SK-N-SH (cell line): ENCODE results near the gene SH3PXD2A. TPM values are rescaled to one million over a fixed set of nuclear protein-coding genes. Genes with fewer than 3 reads are reported as not detected.
A peak's percentile ranks its signal among the peaks of the same experiment; 100 is the strongest.

Source experiments
- CTCF ChIA-PET: fragments of 300-600, 350-600 bp; formaldehyde crosslinking; extraction: SDS; loops from one replicate; lab custom pipeline; 2021; lab: Yijun Ruan, JAX
- POLR2A ChIA-PET: fragments of 350-600 bp; sonication (Branson Sonifier 250); formaldehyde crosslinking; extraction: SDS; loops from one replicate; lab custom pipeline; 2020; ENCODE audit warnings: antibody characterized with exemption, inconsistent platforms; lab: Yijun Ruan, JAX
- DNase-seq: peaks from one replicate; pipeline ENCODE4 v3.0.0; 2012
- H2AFZ ChIP-seq: fragments of 200-600 bp; sonication (generic); 2 replicates; pipeline ENCODE4 v1.8.1; 2016; ENCODE audit warnings: antibody characterized with exemption, mild to moderate bottlenecking, low read depth
- H3F3A ChIP-seq: fragments of 200-600 bp; sonication (generic); replicated peaks from 2 replicates; pipeline ENCODE3; 2016; ENCODE audit warnings: antibody characterized with exemption, mild to moderate bottlenecking; ENCODE audit not compliant: insufficient read depth
- H3K27ac ChIP-seq, 2 experiments: fragments of 200-500 bp in 1 of 2; fragments of 200-600 bp in 1 of 2; sonication (Bioruptor generic) in 1 of 2; sonication (generic), shearing (Covaris generic) in 1 of 2; 2 replicates each; pipeline versions ENCODE4 v1.5.1 to v1.6.1; 2014 to 2016; ENCODE audit warnings: low read depth in 2 of 2, inconsistent platforms in 1 of 2, low read length in 1 of 2, mild to moderate bottlenecking in 1 of 2, mixed read lengths in 1 of 2
- H3K27me3 ChIP-seq: fragments of 200-600 bp; sonication (generic), shearing (Covaris generic); 2 replicates; pipeline ENCODE4 v1.6.1; 2016; ENCODE audit warnings: mixed run types; ENCODE audit not compliant: insufficient read depth
- H3K36me3 ChIP-seq, 2 experiments: fragments of 200-500 bp in 1 of 2; fragments of 200-600 bp in 1 of 2; sonication (Bioruptor generic) in 1 of 2; sonication (generic) in 1 of 2; replicated peaks in 1 of 2; 2 replicates each; pipeline versions ENCODE3 to v1.5.1; 2014 to 2016; ENCODE audit warnings: low read length in 1 of 2, mild to moderate bottlenecking in 1 of 2; ENCODE audit not compliant: insufficient read depth in 2 of 2, control insufficient read depth in 1 of 2
- H3K4me1 ChIP-seq, 2 experiments: fragments of 200-500 bp in 1 of 2; fragments of 200-600 bp in 1 of 2; sonication (Bioruptor generic) in 1 of 2; sonication (generic), shearing (Covaris generic) in 1 of 2; 2 replicates each; pipeline versions ENCODE4 v1.5.1 to v1.6.1; 2014 to 2016; ENCODE audit warnings: low read depth in 1 of 2, low read length in 1 of 2, mixed run types in 1 of 2; ENCODE audit not compliant: insufficient read depth in 2 of 2, control insufficient read depth in 1 of 2
- H3K4me2 ChIP-seq: fragments of 200-600 bp; sonication (generic), shearing (Covaris generic); 2 replicates; pipeline ENCODE4 v1.6.1; 2017; ENCODE audit warnings: mixed run types
- H3K4me3 ChIP-seq, 2 experiments: fragments of 200-500 bp in 1 of 2; fragments of 200-600 bp in 1 of 2; sonication (Bioruptor generic) in 1 of 2; sonication (generic), shearing (Covaris generic) in 1 of 2; 2 replicates each; pipeline versions ENCODE4 v1.5.1 to v1.8.1; 2014 to 2016; ENCODE audit warnings: low read depth in 2 of 2, inconsistent platforms in 1 of 2, low read length in 1 of 2, mild to moderate bottlenecking in 1 of 2, mixed read lengths in 1 of 2, moderate library complexity in 1 of 2
- H3K79me2 ChIP-seq: fragments of 200-600 bp; sonication (generic); 2 replicates; pipeline ENCODE4 v1.8.1; 2017; ENCODE audit warnings: mild to moderate bottlenecking; ENCODE audit not compliant: insufficient read depth
- H3K9ac ChIP-seq: fragments of 200-600 bp; sonication (generic); 2 replicates; pipeline ENCODE4 v1.6.1; 2017; ENCODE audit warnings: mixed run types
- H3K9me2 ChIP-seq: fragments of 200-600 bp; sonication (generic); 2 replicates; pipeline ENCODE4 v1.6.1; 2017; ENCODE audit warnings: mixed run types
- H3K9me3 ChIP-seq: fragments of 200-600 bp; sonication (generic); 2 replicates; pipeline ENCODE4 v1.6.1; 2017; ENCODE audit warnings: mixed run types, mild to moderate bottlenecking, moderate library complexity
- H4K20me1 ChIP-seq: fragments of 200-600 bp; sonication (generic); 2 replicates; pipeline ENCODE4 v1.6.1; 2017; ENCODE audit warnings: mild to moderate bottlenecking, mixed run types; ENCODE audit not compliant: insufficient read depth
- EP300 ChIP-seq, 2 experiments: IDR thresholded peaks; 2 replicates each; pipeline versions ENCODE4 v1.4.0 to v1.6.1; 2012; ENCODE audit warnings: borderline replicate concordance in 1 of 2, low read depth in 1 of 2, low read length in 1 of 2
- FOSL2 ChIP-seq: IDR thresholded peaks from 2 replicates; pipeline ENCODE4 v1.4.0; 2012; ENCODE audit warnings: low read depth, mild to moderate bottlenecking, moderate library complexity, borderline replicate concordance
- FOXJ3 ChIP-seq: sonication (generic); formaldehyde crosslinking; IDR thresholded peaks from 2 replicates; pipeline ENCODE4 v1.5.1; 2020; ENCODE audit warnings: mild to moderate bottlenecking, missing genetic modification reagents
- GABPA ChIP-seq: IDR thresholded peaks from 2 replicates; pipeline ENCODE4 v1.4.0; 2012; ENCODE audit warnings: low read depth, mild to moderate bottlenecking
- JUND ChIP-seq: IDR thresholded peaks from 2 replicates; pipeline ENCODE4 v1.4.0; 2012
- MXI1 ChIP-seq: IDR thresholded peaks from 2 replicates; pipeline ENCODE4 v1.6.1; 2012; ENCODE audit warnings: mild to moderate bottlenecking, low read depth, low read length, improper control_type of control experiment
- NFIC ChIP-seq: IDR thresholded peaks from 2 replicates; pipeline ENCODE4 v1.4.0; 2012; ENCODE audit warnings: borderline replicate concordance
- POLR2AphosphoS5 ChIP-seq: IDR thresholded peaks from 2 replicates; pipeline ENCODE4 v1.6.1; 2012; ENCODE audit warnings: low read depth, low read length
- TCF12 ChIP-seq: IDR thresholded peaks from 2 replicates; pipeline ENCODE4 v1.4.0; 2012
- YY1 ChIP-seq: IDR thresholded peaks from 2 replicates; pipeline ENCODE4 v1.4.0; 2012; ENCODE audit warnings: low read depth, mild to moderate bottlenecking
- WGBS: methylation state at CpG from one replicate; pipeline ENCODE4 v1.1.6; 2017; ENCODE audit warnings: low lambda C conversion rate; 5-methylcytosine and 5-hydroxymethylcytosine counted together
- polyA plus RNA-seq, 3 experiments: library from polyadenylated mRNA; depleted of rRNA; stranded (reverse); fragments of >200 nt; gene quantifications; 2 replicates each; pipeline ENCODE4 v1.2.3, GENCODE V29; 2012
- TF ChIP-seq, protein P1 (sequence below): fragments of 150-350 bp; IDR thresholded peaks from 2 replicates; pipeline ENCODE4 v1.6.1; 2017; ENCODE audit warnings: antibody characterized with exemption, low read length, low read depth, borderline replicate concordance
- TF ChIP-seq, protein P2 (sequence below): IDR thresholded peaks from 2 replicates; pipeline ENCODE4; 2012
- TF ChIP-seq, protein P3 (sequence below): IDR thresholded peaks from 2 replicates; pipeline ENCODE4 v1.6.1; 2012; ENCODE audit warnings: mild to moderate bottlenecking, low read depth, low read length, moderate library complexity
- TF ChIP-seq, protein P4 (sequence below): IDR thresholded peaks from 2 replicates; pipeline ENCODE4 v1.4.0; 2012; ENCODE audit warnings: low read depth, borderline replicate concordance

SH3PXD2A gene
- polyA plus RNA-seq, 1 of the 3 experiments (the other 2 are of a cell fraction) = 2.5 TPM

DNA sequence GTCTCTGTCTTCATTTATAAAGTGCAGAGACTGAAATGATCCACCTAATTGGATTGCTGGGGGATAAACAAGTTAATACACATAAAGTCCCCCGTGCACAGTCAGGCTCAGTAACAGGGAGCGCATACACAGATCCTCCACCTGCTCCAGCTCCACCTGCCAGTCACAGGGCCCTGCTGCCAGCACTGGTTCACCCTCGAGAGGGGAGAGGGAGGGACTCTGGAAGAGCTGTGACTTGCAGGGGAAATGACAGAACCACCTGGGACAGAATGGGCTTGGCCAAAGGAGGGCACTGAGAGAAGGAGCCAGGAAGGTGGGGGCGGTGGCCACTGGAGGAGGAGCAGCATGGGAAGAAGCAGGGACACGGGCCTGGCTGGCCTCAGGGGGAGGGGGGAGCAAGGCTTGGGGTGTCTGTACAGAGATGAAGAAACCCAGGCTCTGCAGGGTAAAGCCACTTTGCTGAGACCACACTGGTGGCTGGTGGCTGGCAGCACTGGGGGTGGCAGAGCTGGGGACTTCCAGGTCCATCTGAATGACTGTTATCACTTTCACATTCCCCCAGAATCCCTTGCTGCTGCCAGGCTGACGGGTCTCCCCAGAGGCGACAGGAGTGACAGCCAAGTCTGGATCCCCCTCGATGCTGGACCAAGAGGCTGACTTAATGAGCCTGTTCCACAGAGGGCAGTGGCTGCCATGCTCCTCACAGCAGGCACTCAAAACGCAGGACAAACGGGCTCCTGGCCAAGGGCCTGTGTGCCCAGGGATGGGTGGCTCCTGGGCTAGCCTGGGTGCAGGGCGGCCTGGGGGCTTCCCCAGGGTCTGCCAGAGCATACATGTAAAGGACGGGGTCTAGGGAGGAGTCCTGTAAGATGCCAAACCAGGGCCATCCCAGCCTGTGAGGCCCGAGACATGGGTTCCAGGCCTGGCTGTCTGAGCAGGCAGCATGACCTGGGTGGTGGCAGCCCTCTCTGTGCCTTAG is 151.1 kb downstream of the SH3PXD2A start:
- ChIA-PET CTCF (interaction anchor here (1.1 to 8.0 kb wide), 11 partner anchors 9 to 184 kb away, joined by 3 to 52 read pairs (median 6); no protein-coding TSS in a partner anchor), POLR2A (no interaction called here)
- 82% methylated on average over 8 of the region's 13 CpGs for WGBS
- no peaks in the 10 kb centered on the region for H3K9me3 ChIP-seq
- no peaks in the 10 kb centered on the region for H3K27me3 ChIP-seq
- H4K20me1 ChIP-seq = no peaks in the 10 kb centered on the region
- TF ChIP-seq EP300 (IDR thresholded peaks at IDR 0.05; ENCODE audit: borderline replicate concordance in 1 of 2, low read depth in 1 of 2, low read length in 1 of 2) (no peak), MXI1 (no peak), FOXJ3 (CRISPR knock-in tag) (no peak), POLR2AphosphoS5 (no peak), FOSL2 (no peak)
- TF ChIP-seq, protein P1, sequence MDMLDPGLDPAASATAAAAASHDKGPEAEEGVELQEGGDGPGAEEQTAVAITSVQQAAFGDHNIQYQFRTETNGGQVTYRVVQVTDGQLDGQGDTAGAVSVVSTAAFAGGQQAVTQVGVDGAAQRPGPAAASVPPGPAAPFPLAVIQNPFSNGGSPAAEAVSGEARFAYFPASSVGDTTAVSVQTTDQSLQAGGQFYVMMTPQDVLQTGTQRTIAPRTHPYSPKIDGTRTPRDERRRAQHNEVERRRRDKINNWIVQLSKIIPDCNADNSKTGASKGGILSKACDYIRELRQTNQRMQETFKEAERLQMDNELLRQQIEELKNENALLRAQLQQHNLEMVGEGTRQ = no peak
- TF ChIP-seq, protein P2, sequence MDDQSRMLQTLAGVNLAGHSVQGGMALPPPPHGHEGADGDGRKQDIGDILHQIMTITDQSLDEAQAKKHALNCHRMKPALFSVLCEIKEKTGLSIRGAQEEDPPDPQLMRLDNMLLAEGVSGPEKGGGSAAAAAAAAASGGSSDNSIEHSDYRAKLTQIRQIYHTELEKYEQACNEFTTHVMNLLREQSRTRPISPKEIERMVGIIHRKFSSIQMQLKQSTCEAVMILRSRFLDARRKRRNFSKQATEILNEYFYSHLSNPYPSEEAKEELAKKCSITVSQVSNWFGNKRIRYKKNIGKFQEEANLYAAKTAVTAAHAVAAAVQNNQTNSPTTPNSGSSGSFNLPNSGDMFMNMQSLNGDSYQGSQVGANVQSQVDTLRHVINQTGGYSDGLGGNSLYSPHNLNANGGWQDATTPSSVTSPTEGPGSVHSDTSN = no peak
- no peak for DNase-seq
- H3F3A ChIP-seq = no peaks in the 10 kb centered on the region
- H3K9ac ChIP-seq = no peak overlapping the region
- no peaks in the 10 kb centered on the region for H3K79me2 ChIP-seq
- H3K4me3 ChIP-seq = no peak overlapping the region
- H3K27ac ChIP-seq = peak overlapping the region in 1 of 2 experiments; percentile 45; a peak in 1 of 4 replicates
- H3K4me2 ChIP-seq = no peak overlapping the region
- H2AFZ ChIP-seq = no peak overlapping the region
- peaks cover 4 to 28% of the 10 kb centered on the region in 2 experiments; a peak in 2 of 4 replicates for H3K4me1 ChIP-seq
- H3K9me2 ChIP-seq = no peaks in the 10 kb centered on the region
- H3K36me3 ChIP-seq = no peaks in the 10 kb centered on the region

DNA sequence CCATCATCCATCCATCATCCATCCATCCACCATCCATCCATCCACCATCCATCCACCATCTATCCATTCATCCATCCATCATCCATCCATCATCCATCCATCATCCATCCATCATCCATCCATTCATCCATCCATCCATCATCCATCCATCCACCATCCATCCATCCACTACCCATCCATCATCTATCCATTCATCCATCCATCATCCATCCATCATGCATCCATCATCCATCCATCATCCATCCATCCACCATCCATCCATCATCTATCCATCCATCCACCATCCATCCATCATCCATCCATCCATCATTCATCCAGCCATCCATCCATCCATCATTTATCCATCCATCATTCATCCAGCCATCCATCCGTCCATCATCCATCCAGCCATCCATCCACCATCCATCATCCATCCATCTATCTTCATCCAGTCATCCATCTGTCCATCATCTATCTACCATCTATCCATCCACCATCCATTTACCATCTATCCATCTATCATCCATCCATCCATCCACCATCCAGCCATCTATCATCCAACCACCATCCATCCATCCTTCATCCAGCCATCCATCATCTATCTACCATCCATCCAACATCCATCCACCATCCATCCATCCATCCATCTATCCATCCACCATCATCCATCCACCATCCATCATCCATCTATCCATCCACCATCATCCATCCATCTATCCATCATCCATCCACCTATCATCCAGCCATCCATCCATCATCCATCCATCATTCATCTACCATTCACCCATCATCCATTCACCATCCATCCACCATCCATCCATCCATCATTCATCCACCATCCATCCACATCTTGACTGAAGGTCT is 153.8 kb downstream of the SH3PXD2A start:
- WGBS = 39% methylated on average over 1 of the region's 1 CpG
- Histone ChIP-seq H3K4me1 (peaks cover 0 to 17% of the 10 kb centered on the region in 2 experiments; a peak in 2 of 4 replicates), H3K4me3 (no peak overlapping the region), H3K9ac (no peak overlapping the region), H3K9me2 (no peaks in the 10 kb centered on the region), H3K79me2 (no peaks in the 10 kb centered on the region), H3K27me3 (no peaks in the 10 kb centered on the region), H3K9me3 (no peaks in the 10 kb centered on the region), H4K20me1 (no peaks in the 10 kb centered on the region), H3K36me3 (no peaks in the 10 kb centered on the region), H3K27ac (no peak overlapping the region), H2AFZ (no peak overlapping the region), H3K4me2 (no peak overlapping the region), H3F3A (no peaks in the 10 kb centered on the region)
- ChIA-PET POLR2A (no interaction called here), CTCF (interaction anchor here (1.0 to 8.0 kb wide), 6 partner anchors 11 to 186 kb away, joined by 3 to 52 read pairs (median 6); no protein-coding TSS in a partner anchor)
- DNase-seq = no peak
- TF ChIP-seq, protein P3, sequence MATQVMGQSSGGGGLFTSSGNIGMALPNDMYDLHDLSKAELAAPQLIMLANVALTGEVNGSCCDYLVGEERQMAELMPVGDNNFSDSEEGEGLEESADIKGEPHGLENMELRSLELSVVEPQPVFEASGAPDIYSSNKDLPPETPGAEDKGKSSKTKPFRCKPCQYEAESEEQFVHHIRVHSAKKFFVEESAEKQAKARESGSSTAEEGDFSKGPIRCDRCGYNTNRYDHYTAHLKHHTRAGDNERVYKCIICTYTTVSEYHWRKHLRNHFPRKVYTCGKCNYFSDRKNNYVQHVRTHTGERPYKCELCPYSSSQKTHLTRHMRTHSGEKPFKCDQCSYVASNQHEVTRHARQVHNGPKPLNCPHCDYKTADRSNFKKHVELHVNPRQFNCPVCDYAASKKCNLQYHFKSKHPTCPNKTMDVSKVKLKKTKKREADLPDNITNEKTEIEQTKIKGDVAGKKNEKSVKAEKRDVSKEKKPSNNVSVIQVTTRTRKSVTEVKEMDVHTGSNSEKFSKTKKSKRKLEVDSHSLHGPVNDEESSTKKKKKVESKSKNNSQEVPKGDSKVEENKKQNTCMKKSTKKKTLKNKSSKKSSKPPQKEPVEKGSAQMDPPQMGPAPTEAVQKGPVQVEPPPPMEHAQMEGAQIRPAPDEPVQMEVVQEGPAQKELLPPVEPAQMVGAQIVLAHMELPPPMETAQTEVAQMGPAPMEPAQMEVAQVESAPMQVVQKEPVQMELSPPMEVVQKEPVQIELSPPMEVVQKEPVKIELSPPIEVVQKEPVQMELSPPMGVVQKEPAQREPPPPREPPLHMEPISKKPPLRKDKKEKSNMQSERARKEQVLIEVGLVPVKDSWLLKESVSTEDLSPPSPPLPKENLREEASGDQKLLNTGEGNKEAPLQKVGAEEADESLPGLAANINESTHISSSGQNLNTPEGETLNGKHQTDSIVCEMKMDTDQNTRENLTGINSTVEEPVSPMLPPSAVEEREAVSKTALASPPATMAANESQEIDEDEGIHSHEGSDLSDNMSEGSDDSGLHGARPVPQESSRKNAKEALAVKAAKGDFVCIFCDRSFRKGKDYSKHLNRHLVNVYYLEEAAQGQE = no peak
- TF ChIP-seq NFIC (no peak), JUND (no peak), YY1 (no peak), GABPA (no peak), TCF12 (no peak)
- TF ChIP-seq, protein P4, sequence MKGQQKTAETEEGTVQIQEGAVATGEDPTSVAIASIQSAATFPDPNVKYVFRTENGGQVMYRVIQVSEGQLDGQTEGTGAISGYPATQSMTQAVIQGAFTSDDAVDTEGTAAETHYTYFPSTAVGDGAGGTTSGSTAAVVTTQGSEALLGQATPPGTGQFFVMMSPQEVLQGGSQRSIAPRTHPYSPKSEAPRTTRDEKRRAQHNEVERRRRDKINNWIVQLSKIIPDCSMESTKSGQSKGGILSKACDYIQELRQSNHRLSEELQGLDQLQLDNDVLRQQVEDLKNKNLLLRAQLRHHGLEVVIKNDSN = no peak
- TF ChIP-seq, protein P1 = no peak
